HepG2 (cell line): ENCODE results near the gene COQ10B. TPM values are rescaled to one million over a fixed set of nuclear protein-coding genes. Genes with fewer than 3 reads are reported as not detected.

Source experiments
- AGO1 ChIP-seq: fragments of 200-400 bp; formaldehyde crosslinking; IDR thresholded peaks from 2 replicates; pipeline ENCODE4 v1.6.1; 2017; ENCODE audit warnings: mild to moderate bottlenecking, low read depth, low read length, moderate library complexity; ENCODE audit not compliant: poor library complexity, severe bottlenecking
- ARID3A ChIP-seq: IDR thresholded peaks from 2 replicates; pipeline ENCODE4 v1.6.1; 2012; ENCODE audit warnings: low read depth, low read length, improper control_type of control experiment
- ATF5 ChIP-seq: sonication (generic); formaldehyde crosslinking; IDR thresholded peaks from 2 replicates; pipeline ENCODE4 v1.4.0; 2020; ENCODE audit warnings: mild to moderate bottlenecking, low read depth, missing genetic modification reagents
- DPF2 ChIP-seq: sonication (generic); formaldehyde crosslinking; IDR thresholded peaks from 2 replicates; pipeline ENCODE4 v1.4.0; 2020; ENCODE audit warnings: mild to moderate bottlenecking, low read depth, missing genetic modification reagents, borderline replicate concordance
- DZIP1 ChIP-seq: sonication (generic); formaldehyde crosslinking; IDR thresholded peaks from 2 replicates; pipeline ENCODE4 v1.5.0; 2020; ENCODE audit warnings: mild to moderate bottlenecking, missing genetic modification reagents
- FOSL2 ChIP-seq: sonication (generic); formaldehyde crosslinking; IDR thresholded peaks from 2 replicates; pipeline ENCODE4 v1.4.0; 2020; ENCODE audit warnings: missing genetic modification reagents
- GMEB2 ChIP-seq: IDR thresholded peaks from 2 replicates; pipeline ENCODE4 v1.6.1; 2016; ENCODE audit warnings: missing biosample characterization, missing genetic modification reagents, low read depth
- GRHL1 ChIP-seq: sonication (generic); formaldehyde crosslinking; conservative IDR thresholded peaks from 2 replicates; pipeline ENCODE4 v1.8.0; 2022; ENCODE audit warnings: missing genetic modification reagents
- HHEX ChIP-seq: IDR thresholded peaks from 2 replicates; pipeline ENCODE4 v1.6.1; 2016; ENCODE audit warnings: control low read depth
- HNRNPL ChIP-seq: fragments of 200-400 bp; formaldehyde crosslinking; IDR thresholded peaks from 2 replicates; pipeline ENCODE4 v1.6.1; 2017; ENCODE audit warnings: mild to moderate bottlenecking, low read depth, low read length
- HOXA5 ChIP-seq: sonication (generic); formaldehyde crosslinking; IDR thresholded peaks from 2 replicates; pipeline ENCODE4 v1.4.0; 2020; ENCODE audit warnings: missing genetic modification reagents
- KDM2A ChIP-seq: sonication (generic); formaldehyde crosslinking; IDR thresholded peaks from 2 replicates; pipeline ENCODE4 v1.4.0; 2020; ENCODE audit warnings: low read depth, missing genetic modification reagents, borderline replicate concordance
- MAFG ChIP-seq: sonication (generic); formaldehyde crosslinking; IDR thresholded peaks from 2 replicates; pipeline ENCODE4 v1.5.1; 2020; ENCODE audit warnings: mild to moderate bottlenecking, missing genetic modification reagents
- NFE2 ChIP-seq: sonication (generic); formaldehyde crosslinking; IDR thresholded peaks from 2 replicates; pipeline ENCODE4 v1.4.0; 2020; ENCODE audit warnings: missing genetic modification reagents
- TBP ChIP-seq: sonication (generic); formaldehyde crosslinking; IDR thresholded peaks from 2 replicates; pipeline ENCODE4 v1.5.0; 2020; ENCODE audit warnings: missing genetic modification reagents
- ZFP62 ChIP-seq: sonication (generic); formaldehyde crosslinking; IDR thresholded peaks from 2 replicates; pipeline ENCODE4 v1.4.0; 2020; ENCODE audit warnings: missing genetic modification reagents
- ZMYM3 ChIP-seq: sonication (generic); formaldehyde crosslinking; IDR thresholded peaks from 2 replicates; pipeline ENCODE4 v1.5.1; 2020; ENCODE audit warnings: mild to moderate bottlenecking, missing genetic modification reagents
- ZNF264 ChIP-seq: sonication (generic); formaldehyde crosslinking; IDR thresholded peaks from 2 replicates; pipeline ENCODE4 v1.4.0; 2020; ENCODE audit warnings: missing genetic modification reagents
- ZNF639 ChIP-seq: conservative IDR thresholded peaks from 2 replicates; pipeline ENCODE4 v1.6.1; 2018; ENCODE audit warnings: missing genetic modification reagents
- polyA plus RNA-seq, 8 experiments: library from polyadenylated mRNA; depleted of rRNA in 3 of 8; stranded (reverse) in 7 of 8; unstranded in 1 of 8; fragments of >200 nt; fragmentation: Illumina TruSeq in 4 of 8; extraction: Trizol in 4 of 8; gene quantifications; 2 replicates each; pipeline versions ENCODE4 v1.2.1 to v1.2.3, GENCODE V29; 2011 to 2016; ENCODE audit warnings: low read depth in 4 of 8, missing spikeins in 1 of 8, mixed read lengths in 1 of 8; ENCODE audit not compliant: insufficient read depth in 1 of 8
- total RNA-seq, 5 experiments: library from RNA; depleted of rRNA; stranded (reverse); fragments of >200 nt; fragmentation: Illumina TruSeq; extraction: Trizol; gene quantifications; 2 replicates each; pipeline ENCODE4 v1.2.3, GENCODE V29; 2016; ENCODE audit warnings: low read depth in 1 of 5

The COQ10B gene
- total and polyA plus RNA-seq, 2 of the 13 experiments (the other 11 are each of a cell fraction or from before 2014, with no cell fraction given): 4.6 to 34.9 TPM

GRCh38 chr2:197515739-197516392 is 62.5 kb downstream of the COQ10B start, which contains the start of gene MOB4 (continued):
- TF ChIP-seq ARID3A: peak; percentile 57
- TF ChIP-seq DZIP1 (CRISPR knock-in tag): no peak
- TF ChIP-seq NFE2: no peak; the same call in 1 of the 2 replicates
- peak; percentile 79; the same call in 1 of the 2 replicates for TF ChIP-seq TBP (CRISPR knock-in tag)
- peak; percentile 97 for TF ChIP-seq AGO1
- TF ChIP-seq ZMYM3 (CRISPR knock-in tag): peak; percentile 93
- peak; percentile 85; the same call in 1 of the 2 replicates for TF ChIP-seq ZNF264 (CRISPR knock-in tag)
- peak; percentile 91 for TF ChIP-seq HOXA5 (CRISPR knock-in tag)
- TF ChIP-seq ATF5 (CRISPR knock-in tag): no peak
- peak; percentile 37; the same call in 1 of the 2 replicates for TF ChIP-seq DPF2 (CRISPR knock-in tag)
- no peak for TF ChIP-seq MAFG (CRISPR knock-in tag)
- TF ChIP-seq GRHL1 (CRISPR knock-in tag): no peak
- peak; percentile 100 for TF ChIP-seq KDM2A (CRISPR knock-in tag)
- TF ChIP-seq ZNF639 (CRISPR knock-in tag): peak; percentile 97
- TF ChIP-seq GMEB2: peak; percentile 100
- 0 out of 2 replicates have a peak, but pooled peaks have one; percentile 39 for TF ChIP-seq HHEX (CRISPR knock-in tag)
- TF ChIP-seq HNRNPL: peak; percentile 88
- peak; percentile 71 for TF ChIP-seq FOSL2 (CRISPR knock-in tag)
- 0 out of 2 replicates have a peak, but pooled peaks have one; percentile 21 for TF ChIP-seq ZFP62 (CRISPR knock-in tag)
